Fibroblast of the conjunctiva (primary cell): ENCODE data around the gene KRTAP19-2.
"Not testable (repeated sequence)": the region's sequence is repeated elsewhere in the genome, so short reads cannot be mapped to it uniquely, and the experiment has no call there.

Experiments
- DNase-seq: peaks from one replicate; pipeline ENCODE4 v3.0.0-alpha.2; 2010; ENCODE audit warnings: low read depth

KRTAP19-2 gene, protein sequence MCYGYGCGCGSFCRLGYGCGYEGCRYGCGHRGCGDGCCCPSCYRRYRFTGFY

DNA sequence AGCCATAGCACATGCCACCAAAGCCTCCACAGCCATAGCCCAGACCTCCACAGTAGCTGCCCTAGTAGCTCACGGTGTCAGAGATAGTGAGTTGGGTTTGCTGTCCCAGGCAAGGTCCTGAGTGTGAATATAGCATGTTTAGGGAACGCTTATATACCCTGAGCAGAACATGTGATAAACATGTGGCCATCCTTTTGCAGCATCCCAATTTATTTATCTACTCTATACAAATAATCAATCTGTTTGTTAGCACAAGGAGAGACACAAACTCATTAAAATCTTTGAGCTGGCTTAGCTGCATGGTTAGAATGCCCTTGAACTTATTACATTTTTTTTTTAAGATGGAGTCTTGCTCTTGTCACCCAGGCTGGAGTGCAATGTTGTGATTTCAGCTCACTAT lies at the start of gene KRTAP19-2:
Gene KRTAP19-2, minus strand, starts transcription at position 101 of the 400 bp plus-strand sequence. Its CDS starts 88 bp downstream, at position 13.
- no peak for DNase-seq

DNA sequence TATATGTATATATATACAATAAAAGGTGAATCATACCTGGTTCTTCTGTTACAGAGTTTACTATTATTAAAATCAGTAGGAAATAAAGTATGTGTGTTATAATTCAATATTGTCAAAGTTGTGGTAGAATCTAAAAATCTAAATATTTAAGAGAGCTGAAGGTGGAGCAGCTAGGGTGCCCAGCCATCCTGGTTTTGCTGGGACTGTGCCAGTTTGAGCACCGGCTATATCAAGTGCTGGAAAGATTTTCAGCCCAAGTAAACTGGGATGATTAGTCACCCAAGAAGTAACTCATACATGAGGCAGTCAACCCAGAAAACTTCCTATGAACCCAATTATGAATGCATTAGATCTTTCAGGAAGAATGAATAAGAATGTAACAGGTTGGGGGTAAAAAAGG lies 31.6 kb upstream of the KRTAP19-2 start:
- no peak for DNase-seq

DNA sequence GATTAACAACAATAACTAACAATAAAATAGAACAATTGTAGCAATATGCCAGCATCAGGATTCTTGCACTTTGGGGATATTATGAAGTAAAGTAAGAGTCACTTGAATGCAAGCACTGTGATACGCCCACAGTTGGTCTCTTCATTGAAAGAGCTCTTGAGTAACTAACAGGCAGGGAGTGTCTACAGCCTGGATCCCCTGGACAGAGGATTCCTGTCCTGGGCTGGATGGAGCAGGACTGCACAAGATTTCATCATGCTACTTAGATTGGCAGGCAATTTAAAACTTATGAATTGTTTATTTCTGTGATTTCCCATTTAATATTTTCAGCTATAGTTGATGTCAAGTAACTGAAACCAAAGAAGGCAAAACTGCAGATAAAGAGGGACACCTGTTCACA lies 28.4 kb upstream of the KRTAP19-2 start:
- no peak for DNase-seq

DNA sequence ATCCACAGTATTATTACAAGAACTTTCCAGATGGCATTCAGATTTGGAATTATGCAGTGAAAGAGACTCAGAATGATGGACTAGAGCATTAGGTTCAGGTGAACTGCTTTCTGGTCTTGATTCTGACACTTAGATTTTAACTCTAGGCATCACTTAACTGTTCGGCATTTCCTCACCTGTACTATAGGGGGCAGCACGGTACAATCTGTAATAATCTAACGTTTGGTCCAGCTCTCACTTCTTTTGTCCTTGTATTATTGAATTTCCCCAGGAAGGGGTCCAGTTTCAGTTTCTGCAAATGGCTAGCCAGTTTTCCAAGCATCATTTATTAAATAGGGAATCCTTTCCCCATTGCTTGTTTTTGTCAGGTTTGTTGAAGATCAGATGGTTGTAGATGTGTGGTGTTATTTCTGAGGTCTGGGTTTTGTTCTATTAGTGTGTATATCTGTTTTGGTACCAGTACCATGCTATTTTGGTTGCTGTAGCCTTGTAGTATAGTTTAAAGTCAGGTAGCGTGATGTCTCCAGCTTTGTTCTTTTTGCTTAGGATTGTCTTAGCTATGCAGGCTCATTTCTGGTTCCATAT lies 18.5 kb upstream of the KRTAP19-2 start:
- not testable (repeated sequence) for DNase-seq

DNA sequence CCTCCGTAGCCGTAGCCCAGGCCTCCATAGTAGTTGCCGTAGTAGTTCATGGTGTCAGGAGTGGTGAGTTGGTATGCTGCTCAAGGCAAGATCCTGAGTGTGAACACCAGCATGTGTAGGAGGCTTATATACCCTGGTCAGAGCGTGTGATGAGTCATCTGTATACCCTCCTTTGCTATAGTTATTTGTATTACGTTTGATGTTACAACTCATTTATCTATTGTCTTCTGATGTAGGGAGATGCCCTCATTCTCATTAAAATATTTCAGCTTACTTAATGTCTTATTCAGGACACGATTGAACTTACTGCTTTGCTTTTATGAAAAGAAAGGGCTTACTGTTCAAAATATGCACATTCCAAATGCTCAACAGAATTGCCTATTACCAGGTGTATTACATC lies 14.8 kb upstream of the KRTAP19-2 start, which contains the start of gene KRTAP19-5:
Gene KRTAP19-5, minus strand, starts transcription at position 101 of the 400 bp plus-strand sequence. Its CDS starts 51 bp downstream, at position 50.
- DNase-seq = no peak

DNA sequence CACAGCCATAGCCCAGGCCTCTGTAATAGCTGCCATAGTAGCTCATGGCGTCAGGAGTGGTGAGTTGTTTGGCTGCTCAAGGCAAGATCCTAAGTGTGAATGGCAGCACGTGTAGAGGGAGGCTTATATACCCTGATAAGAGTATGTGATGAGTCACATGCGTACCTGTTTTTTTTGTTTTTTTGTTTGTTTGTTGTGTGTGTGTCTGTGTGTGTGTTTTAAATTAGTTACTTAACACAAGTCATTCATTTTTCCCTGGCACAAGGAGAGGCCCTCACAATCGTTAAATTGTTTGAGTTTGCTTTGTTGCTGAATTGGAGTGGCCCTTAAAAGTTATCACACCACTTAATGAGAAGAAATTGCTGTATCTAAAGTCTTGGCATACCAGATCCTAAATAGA lies 9.8 kb upstream of the KRTAP19-2 start, which contains the start of gene KRTAP19-4:
Gene KRTAP19-4, minus strand, starts transcription at position 101 of the 400 bp plus-strand sequence. Its CDS starts 55 bp downstream, at position 46.
- DNase-seq = no peak

DNA sequence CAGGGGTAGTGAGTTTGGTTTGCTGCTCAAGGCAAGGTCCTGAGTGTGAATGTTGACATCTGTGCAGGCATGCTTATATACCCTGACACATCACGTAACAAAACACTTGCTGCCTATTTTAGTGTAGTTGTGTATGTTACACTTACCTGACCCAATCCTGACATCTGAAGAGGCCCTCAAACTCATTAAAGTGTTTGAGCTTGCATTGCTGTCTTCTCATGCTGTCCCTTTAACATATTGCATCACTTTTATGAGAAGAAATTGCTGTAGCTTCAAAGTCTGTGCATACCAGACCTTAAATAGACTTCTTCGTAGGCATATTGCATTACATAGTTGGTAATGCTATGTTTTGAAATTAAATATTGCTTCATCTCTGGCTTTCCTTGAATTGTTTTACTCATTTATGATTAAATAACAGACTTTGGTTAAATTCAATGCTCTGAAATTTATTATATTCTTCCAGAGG lies 4.8 kb upstream of the KRTAP19-2 start, which contains the start of gene KRTAP19-3:
Gene KRTAP19-3, minus strand, starts transcription at position 51 of the 466 bp plus-strand sequence. CDS start 56 bp downstream, outside the sequence.
- no peak for DNase-seq

DNA sequence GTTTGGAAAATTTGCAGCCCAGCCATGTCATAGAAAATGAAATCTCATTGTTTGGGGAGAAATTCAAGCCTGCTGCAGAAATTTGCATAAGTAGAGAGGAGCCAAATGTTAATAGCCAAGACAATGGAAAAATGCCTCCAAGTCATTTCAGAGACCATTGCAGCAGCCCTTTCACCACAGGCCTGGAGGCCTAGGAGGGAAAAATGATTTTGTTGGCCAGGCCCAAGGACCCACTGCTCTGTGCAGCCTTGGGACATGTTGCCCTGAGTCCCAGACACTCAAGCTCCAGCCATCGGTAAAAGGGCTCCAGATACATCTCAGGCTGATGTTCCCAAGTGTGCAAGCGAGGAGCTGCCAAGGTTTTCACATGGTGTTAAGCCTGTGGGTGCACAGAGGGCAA lies 1.1 kb downstream of the KRTAP19-2 start:
- DNase-seq = no peak

DNA sequence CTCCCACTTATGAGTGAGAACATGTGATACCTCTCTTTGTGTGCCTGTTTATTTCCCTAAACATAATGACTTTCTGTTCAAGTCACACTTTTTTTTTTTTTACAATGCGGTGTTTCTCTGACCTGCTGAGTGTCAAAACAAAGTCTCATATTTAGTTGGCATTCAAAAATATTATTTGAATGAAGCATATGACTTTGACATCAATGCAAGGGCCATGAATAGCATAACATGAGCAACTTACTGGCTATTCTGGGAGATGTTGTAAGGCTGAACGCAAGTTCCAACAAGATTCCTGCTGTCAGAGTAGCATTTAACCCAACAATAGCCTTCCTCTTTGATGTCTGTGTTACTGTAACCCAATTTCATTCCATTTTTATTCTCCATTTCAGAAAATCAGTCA lies 5.1 kb downstream of the KRTAP19-2 start:
- no peak for DNase-seq

DNA sequence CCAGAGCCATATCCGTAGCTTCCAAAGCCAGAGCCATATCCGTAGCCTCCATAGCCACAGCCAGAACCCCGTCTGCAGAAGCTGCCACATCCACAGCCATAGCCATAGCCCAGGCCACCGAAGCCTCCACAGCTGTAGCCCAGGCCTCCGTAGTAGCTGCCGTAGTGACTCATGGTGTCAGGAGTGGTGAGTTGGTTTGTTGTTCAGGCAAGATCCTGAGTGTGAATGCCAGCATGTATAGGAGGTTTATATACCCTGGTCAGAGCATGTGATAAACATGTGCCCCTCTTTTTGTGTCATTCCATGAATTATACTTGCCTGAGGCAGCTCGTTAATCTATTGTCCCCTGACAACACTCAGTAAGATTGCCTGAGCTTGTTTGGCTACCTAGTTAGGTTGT lies 7.1 kb downstream of the KRTAP19-2 start, which contains the start of gene KRTAP19-1:
Gene KRTAP19-1, minus strand, starts transcription at position 223 of the 400 bp plus-strand sequence. Its CDS starts 50 bp downstream, at position 173.
- DNase-seq = no peak

DNA sequence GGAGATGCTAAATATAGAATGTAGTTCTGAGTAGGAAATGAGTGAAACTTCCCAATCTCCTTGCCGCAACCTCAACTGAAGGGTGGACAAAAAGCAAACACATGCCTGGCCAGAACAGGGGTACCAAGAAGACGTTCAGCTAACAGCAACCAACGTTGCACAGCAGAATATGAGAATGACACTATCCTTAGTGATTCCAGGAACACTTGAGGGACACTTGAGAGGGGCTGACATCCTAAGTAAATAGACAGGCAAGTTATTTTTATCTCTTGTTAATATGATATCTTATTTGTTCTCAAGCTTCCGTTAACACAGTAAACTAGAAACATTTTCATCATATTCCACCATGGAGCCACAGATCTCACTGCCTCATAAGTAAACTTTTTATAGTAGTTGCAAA lies 8.0 kb downstream of the KRTAP19-2 start:
- no peak for DNase-seq

DNA sequence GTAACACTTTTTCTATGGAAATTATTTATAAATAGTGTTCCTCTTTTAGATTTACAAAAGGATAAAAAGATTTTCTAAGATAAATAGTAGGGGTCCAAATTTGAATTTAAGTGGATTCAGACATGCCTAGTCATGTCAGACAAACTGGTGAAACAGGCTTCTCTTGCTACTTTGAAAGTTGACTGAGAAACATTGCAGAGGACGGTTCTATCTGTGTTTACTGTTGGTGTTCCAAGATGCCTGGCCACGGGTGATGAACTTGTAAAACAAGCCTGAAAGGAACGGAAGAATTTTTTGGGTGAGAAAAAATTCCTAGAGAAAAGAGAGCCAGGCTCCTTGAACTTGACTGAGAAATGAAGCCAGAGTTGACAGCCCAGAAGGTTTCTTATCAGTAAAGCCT lies 9.2 kb downstream of the KRTAP19-2 start:
- DNase-seq = no peak

DNA sequence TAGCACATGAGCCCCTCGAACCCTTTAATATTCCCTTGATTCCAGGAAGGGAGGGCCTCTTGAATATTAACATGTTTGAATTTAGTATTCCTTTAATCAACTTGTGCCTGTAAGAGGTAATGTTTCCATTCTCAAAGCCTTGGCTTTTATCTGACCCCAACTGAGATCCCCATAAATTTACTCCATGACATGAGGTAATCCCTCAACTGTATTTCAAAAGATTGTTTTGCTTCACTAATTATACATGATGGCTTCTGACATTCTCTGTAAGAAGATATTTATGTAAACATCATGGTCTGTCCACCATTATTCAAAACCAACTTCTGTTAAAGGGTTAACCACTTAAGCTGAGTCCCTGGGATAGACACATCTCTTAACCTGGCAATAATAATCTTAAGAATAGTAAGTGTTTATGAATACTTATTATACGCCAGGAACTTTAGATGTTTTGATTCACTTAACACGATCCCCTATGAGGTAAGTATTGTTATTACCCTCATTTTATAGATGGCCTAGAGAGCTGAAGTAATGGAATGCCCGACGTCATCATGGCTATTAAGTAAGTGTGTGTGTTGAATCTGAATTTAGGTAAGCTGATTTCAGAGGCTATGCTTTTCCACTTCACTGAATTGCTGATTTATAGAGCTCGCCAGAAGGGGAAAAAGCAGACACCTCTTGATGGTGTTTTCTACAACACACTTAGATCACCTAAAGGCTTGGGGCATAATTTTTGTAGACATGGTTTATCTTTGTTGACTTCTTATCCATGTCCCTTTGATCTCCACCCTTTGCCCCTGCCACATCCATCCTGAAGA lies 18.1 kb downstream of the KRTAP19-2 start:
- DNase-seq = no peak

DNA sequence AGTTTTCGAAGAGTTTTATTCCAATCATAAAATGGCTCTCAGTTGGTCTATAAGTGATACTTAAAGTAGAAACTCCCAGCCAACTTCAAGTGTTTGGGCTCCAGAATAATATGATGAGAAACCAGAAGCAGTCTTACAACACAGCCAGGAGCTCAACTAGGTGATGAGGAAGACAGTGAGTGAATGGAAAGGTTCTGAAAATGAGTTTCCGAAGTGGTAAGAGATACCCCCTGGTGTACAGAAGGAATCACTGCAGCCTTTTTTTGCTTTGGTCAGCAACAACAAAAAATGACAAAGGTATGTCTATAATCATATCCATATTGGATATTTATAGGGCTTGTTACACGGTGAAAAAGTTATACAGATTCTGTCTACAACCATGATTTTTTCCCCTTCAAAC lies 23.5 kb downstream of the KRTAP19-2 start:
- no peak for DNase-seq

DNA sequence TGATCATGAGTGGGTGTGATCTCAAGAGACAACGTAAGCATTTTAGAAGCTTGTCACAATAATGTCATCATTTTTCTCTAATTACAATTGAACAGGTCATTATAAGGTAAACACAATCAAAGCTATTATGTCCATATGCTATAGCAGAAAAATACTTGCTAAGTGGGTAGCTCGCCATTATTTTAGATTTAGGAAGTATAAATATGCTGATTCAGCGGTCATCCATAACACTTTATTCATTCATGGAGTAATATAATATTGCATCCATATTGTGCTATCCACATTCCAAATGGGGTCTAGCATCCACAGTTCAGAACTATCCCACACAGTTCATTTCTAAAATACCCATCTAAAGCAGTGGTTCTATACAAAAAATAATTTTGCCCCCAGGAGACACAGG lies 38.7 kb downstream of the KRTAP19-2 start:
- no peak for DNase-seq

DNA sequence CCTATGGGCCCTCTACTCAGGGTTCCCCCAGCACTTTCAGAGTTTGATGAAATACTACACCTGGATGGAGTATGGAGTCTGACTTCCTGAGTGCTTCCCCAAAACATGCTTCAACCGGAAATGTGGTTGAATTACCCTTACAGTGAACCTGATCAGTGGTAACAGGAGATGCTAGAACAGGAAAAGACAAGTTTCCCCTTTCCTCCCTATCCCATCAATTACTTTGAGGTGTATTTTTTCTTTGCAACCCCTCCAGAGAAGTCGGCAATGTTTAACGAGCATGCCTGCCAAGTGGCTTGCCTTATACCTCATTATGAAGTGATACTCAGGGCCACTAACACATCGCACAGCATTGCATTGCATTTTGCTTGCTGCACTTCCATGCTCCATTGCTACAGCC lies 40.2 kb downstream of the KRTAP19-2 start:
- no peak for DNase-seq

DNA sequence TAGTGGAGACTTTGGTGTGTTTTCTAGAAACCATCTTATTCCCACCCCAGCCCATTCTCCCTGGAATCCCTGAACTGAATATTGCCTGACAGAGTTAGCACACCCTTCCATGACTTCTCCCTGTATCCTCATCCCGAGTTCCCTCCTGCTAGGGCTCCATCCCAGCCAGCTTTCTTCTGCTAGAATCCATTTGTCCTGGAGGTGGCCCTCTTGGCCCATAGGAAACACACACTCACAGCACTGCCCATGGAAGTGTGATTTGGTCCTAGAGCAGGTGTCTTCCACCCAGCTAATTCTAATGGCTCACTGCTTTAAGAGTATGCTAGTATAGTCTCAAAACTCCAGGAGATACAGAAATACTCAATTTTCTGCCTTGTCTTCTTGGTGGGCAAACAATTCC lies 43.0 kb downstream of the KRTAP19-2 start:
- no peak for DNase-seq

DNA sequence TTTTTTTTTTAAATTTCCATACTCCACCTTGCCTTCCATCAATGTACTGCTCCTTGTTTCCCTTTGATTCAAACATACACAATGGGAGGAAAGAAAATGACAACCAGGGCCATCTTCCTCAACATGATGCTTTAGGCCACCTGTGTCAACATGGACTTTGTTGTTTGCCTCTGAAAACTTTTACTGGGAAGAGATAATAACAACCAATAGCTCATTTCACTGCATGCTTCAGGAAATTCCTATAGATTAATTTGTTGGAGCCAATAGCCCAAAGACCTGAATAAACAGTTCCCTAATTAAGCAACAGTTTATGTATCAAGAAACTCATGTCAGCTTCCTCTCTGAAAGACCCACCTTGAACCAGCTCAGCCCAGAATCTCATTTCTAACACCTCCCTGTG lies 44.0 kb downstream of the KRTAP19-2 start:
- no peak for DNase-seq

DNA sequence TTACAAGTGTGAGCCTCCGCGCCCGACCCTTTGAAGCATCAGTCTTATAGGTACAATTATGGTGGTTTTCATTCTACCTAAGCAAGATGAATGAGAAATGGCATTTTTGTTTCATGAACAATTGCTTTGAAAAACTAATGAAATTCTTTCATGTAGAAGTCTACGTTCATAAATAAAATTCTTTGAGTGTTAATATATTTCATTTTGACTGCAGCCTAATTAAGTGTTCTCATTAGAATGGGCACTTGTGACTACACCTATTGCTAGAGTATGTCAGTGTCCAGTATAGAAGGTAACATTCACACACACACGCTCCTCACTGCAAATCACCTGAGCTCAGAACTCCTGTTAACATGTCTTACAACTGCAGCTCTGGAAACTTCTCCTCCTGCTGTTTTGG lies 47.3 kb downstream of the KRTAP19-2 start, which contains the start of gene KRTAP15-1:
Gene KRTAP15-1, plus strand, starts transcription at position 301 of the 400 bp plus-strand sequence. Its CDS starts 53 bp downstream, at position 354.
- DNase-seq = no peak
